HepG2 (cell line): Measurements from ENCODE around the gene SLC1A3. TPM values are rescaled to one million over a fixed set of nuclear protein-coding genes. Genes with fewer than 3 reads are reported as not detected.

Source experiments
- ATAC-seq: fragments of 200-7000 bp; cut with Tn5 transposase; 3 replicates; pipeline ENCODE4 v1.9.1; 2020; ENCODE audit warnings: mild to moderate bottlenecking, moderate library complexity
- BruUV-seq: library from RNA; stranded (reverse); fragments of 400-500 nt; replicated peaks from 2 replicates; lab custom pipeline; 2021; lab: Mats Ljungman, UMichigan
- CTCF ChIA-PET: fragments of 300-600 bp; formaldehyde crosslinking; extraction: SDS; loops from one replicate; lab custom pipeline; 2021; ENCODE audit warnings: low total read pairs, inconsistent platforms, low intra/inter-chr PET ratio; lab: Yijun Ruan, JAX
- POLR2A ChIA-PET: fragments of 350-600 bp; sonication (Branson Sonifier 250); formaldehyde crosslinking; loops from one replicate; lab custom pipeline; 2020; ENCODE audit warnings: antibody characterized with exemption, inconsistent platforms; lab: Yijun Ruan, JAX
- DNase-seq: peaks from one replicate; pipeline ENCODE4 v3.0.0-alpha.2; 2015; ENCODE audit warnings: low spot score
- FAIRE-seq: peaks from 3 replicates; lab custom pipeline; 2011; peaks lifted over from hg19 to GRCh38; lab: Jason Lieb, UNC
- H2AFZ ChIP-seq: one replicate; pipeline ENCODE4 v1.6.1; 2011; ENCODE audit warnings: low read length, inconsistent platforms
- H3K27ac ChIP-seq: fragments of 300-600 bp; 3 replicates; pipeline ENCODE4 v1.8.0; 2011; ENCODE audit warnings: mixed run types, mild to moderate bottlenecking, mixed read lengths, low read length, inconsistent platforms; ENCODE audit not compliant: insufficient read depth; ENCODE audit errors: extremely low read length
- H3K27me3 ChIP-seq, 2 experiments: fragments of 200-600 bp in 1 of 2; 2 replicates in 1 of 2; 3 replicates in 1 of 2; pipeline versions ENCODE4 v1.6.0 to v1.8.0; 2011; ENCODE audit warnings: low read length in 2 of 2, mild to moderate bottlenecking in 2 of 2, moderate library complexity in 2 of 2, inconsistent platforms in 1 of 2; ENCODE audit not compliant: insufficient read depth in 2 of 2, control insufficient read depth in 1 of 2
- H3K36me3 ChIP-seq, 2 experiments: fragments of 200-600 bp in 1 of 2; replicated peaks in 1 of 2; 2 replicates in 1 of 2; 3 replicates in 1 of 2; pipeline versions ENCODE4 v1.5.1 to v1.8.0; 2011; ENCODE audit warnings: low read length in 2 of 2, inconsistent platforms in 1 of 2; ENCODE audit not compliant: insufficient read depth in 2 of 2, control insufficient read depth in 1 of 2
- H3K4me1 ChIP-seq: 2 replicates; pipeline ENCODE4 v1.5.1; 2012; ENCODE audit warnings: low read length, inconsistent platforms; ENCODE audit not compliant: insufficient read depth
- H3K4me2 ChIP-seq: 2 replicates; pipeline ENCODE4 v1.6.0; 2011; ENCODE audit warnings: low read depth, low read length, inconsistent platforms
- H3K4me3 ChIP-seq, 3 experiments: fragments of 200-600 bp in 1 of 3; sonication (generic), shearing (Covaris generic) in 1 of 3; replicated peaks in 1 of 3; 2 replicates each; pipeline ENCODE4 v1.5.1; 2011 to 2016; ENCODE audit warnings: low read length in 3 of 3, inconsistent platforms in 2 of 3, low read depth in 2 of 3, mild to moderate bottlenecking in 2 of 3, control low read depth in 1 of 3, mixed read lengths in 1 of 3; ENCODE audit not compliant: insufficient read depth in 1 of 3
- H3K79me2 ChIP-seq: one replicate; pipeline ENCODE4 v1.6.1; 2011; ENCODE audit warnings: low read length, inconsistent platforms; ENCODE audit not compliant: insufficient read depth
- H3K9ac ChIP-seq: 2 replicates; pipeline ENCODE4 v1.6.0; 2011; ENCODE audit warnings: mild to moderate bottlenecking, low read depth, low read length, inconsistent platforms; ENCODE audit not compliant: insufficient read depth
- H3K9me3 ChIP-seq: 2 replicates; pipeline ENCODE4 v1.5.1; 2012; ENCODE audit warnings: mild to moderate bottlenecking, low read length
- H4K20me1 ChIP-seq: 2 replicates; pipeline ENCODE4 v1.6.0; 2011; ENCODE audit warnings: inconsistent platforms, mild to moderate bottlenecking, low read length, moderate library complexity; ENCODE audit not compliant: insufficient read depth
- ARID2 ChIP-seq: sonication (generic); formaldehyde crosslinking; IDR thresholded peaks from 2 replicates; pipeline ENCODE4 v1.8.1; 2022; ENCODE audit warnings: mild to moderate bottlenecking, missing genetic modification reagents, borderline replicate concordance
- FOXA3 ChIP-seq: IDR thresholded peaks from 2 replicates; pipeline ENCODE4 v1.6.1; 2016; ENCODE audit warnings: missing genetic modification reagents, missing compliant biosample characterization
- GATAD1 ChIP-seq: IDR thresholded peaks from 2 replicates; pipeline ENCODE4 v1.6.1; 2016; ENCODE audit warnings: missing genetic modification reagents, missing compliant biosample characterization
- ISL2 ChIP-seq: sonication (generic); formaldehyde crosslinking; IDR thresholded peaks from 2 replicates; pipeline ENCODE4 v1.5.0; 2020; ENCODE audit warnings: missing genetic modification reagents
- MTF1 ChIP-seq: sonication (generic); formaldehyde crosslinking; IDR thresholded peaks from 2 replicates; pipeline ENCODE4 v1.5.0; 2020; ENCODE audit warnings: missing genetic modification reagents
- SIX4 ChIP-seq: sonication (generic); formaldehyde crosslinking; IDR thresholded peaks from 2 replicates; pipeline ENCODE4 v1.4.0; 2020; ENCODE audit warnings: missing genetic modification reagents
- ZFAT ChIP-seq: sonication (generic); formaldehyde crosslinking; conservative IDR thresholded peaks from 2 replicates; pipeline ENCODE4 v1.8.1; 2023; ENCODE audit warnings: missing genetic modification reagents, inconsistent platforms
- ZFP37 ChIP-seq: sonication (generic); formaldehyde crosslinking; IDR thresholded peaks from 2 replicates; pipeline ENCODE4 v1.4.0; 2020; ENCODE audit warnings: missing genetic modification reagents, borderline replicate concordance
- ZNF225 ChIP-seq: sonication (generic); formaldehyde crosslinking; IDR thresholded peaks from 2 replicates; pipeline ENCODE4 v1.4.0; 2020; ENCODE audit warnings: mild to moderate bottlenecking, missing genetic modification reagents
- ZNF512B ChIP-seq: sonication (generic); formaldehyde crosslinking; IDR thresholded peaks from 2 replicates; pipeline ENCODE4 v1.5.1; 2020; ENCODE audit warnings: missing genetic modification reagents, mild to moderate bottlenecking, borderline replicate concordance
- ZSCAN31 ChIP-seq: sonication (generic); formaldehyde crosslinking; IDR thresholded peaks from 2 replicates; pipeline ENCODE4 v1.5.0; 2020; ENCODE audit warnings: low read depth, mild to moderate bottlenecking, missing genetic modification reagents
- WGBS: methylation state at CpG from one replicate; pipeline ENCODE4 v1.1.6; 2017; ENCODE audit warnings: low lambda C conversion rate; 5-methylcytosine and 5-hydroxymethylcytosine counted together
- in situ Hi-C: cut with HindIII; loops from 2 replicates; pipeline ENCODE4 v1.10.0; 2017; ENCODE audit warnings: low pct_unique_long_range_greater_than_20kb; ENCODE audit not compliant: extremely low pct_ligation_motif_present
- intact Hi-C: fragments of 100-400 bp; cut with micrococcal nuclease; formaldehyde crosslinking; loops from one replicate; pipeline ENCODE4 v1.10.0; 2022; ENCODE audit not compliant: unreplicated experiment
- polyA plus RNA-seq, 8 experiments: library from polyadenylated mRNA; depleted of rRNA in 3 of 8; stranded (reverse) in 7 of 8; unstranded in 1 of 8; fragments of >200 nt; fragmentation: Illumina TruSeq in 4 of 8; extraction: Trizol in 4 of 8; gene quantifications; 2 replicates each; pipeline versions ENCODE4 v1.2.1 to v1.2.3, GENCODE V29; 2011 to 2016; ENCODE audit warnings: low read depth in 4 of 8, missing spikeins in 1 of 8, mixed read lengths in 1 of 8; ENCODE audit not compliant: insufficient read depth in 1 of 8
- total RNA-seq, 5 experiments: library from RNA; depleted of rRNA; stranded (reverse); fragments of >200 nt; fragmentation: Illumina TruSeq; extraction: Trizol; gene quantifications; 2 replicates each; pipeline ENCODE4 v1.2.3, GENCODE V29; 2016; ENCODE audit warnings: low read depth in 1 of 5
- TF ChIP-seq, protein P1 (sequence below): sonication (generic); formaldehyde crosslinking; IDR thresholded peaks from 2 replicates; pipeline ENCODE4; 2020; ENCODE audit warnings: missing genetic modification reagents, mild to moderate bottlenecking, borderline replicate concordance
- TF ChIP-seq, protein P2 (sequence below): fragments of 450-650 bp; IDR thresholded peaks from 2 replicates; pipeline ENCODE4 v1.6.1; 2017

The SLC1A3 gene
- total and polyA plus RNA-seq, 2 of the 13 experiments (the other 11 are each of a cell fraction or from before 2014, with no cell fraction given): 0.09 TPM; not detected in 1

DNA sequence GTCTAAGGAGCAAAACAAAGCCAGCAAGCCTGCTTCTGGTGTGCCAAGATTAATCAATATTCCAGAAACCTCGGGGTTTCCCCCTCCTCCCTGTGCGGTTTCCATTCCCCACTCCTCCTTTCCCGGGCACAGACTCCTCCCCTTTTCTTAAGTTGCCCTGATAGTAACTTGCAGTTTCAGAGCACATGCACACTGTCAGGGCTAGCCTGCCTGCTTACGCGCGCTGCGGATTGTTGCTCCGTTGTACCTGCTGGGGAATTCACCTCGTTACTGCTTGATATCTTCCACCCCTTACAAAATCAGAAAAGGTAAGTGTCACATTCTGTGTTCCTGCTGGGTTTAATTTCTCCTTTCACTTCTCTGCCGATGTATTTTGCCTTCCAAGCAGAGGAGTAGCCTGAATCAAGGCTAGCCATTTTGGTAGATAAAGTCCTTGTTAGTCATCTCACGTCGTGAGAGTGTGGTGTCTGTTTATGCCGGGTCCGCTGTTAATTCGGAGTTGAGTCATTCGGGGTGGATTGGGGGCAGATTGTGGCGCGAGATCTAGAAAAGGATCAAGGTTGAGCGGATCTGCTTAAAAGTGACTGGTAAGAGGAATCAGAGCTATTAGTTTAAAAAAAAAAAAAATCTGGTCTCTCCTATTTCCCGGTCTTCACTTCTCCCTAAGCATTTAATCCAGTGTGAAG lies at the start of gene SLC1A3 (continued):
- TF ChIP-seq, protein P1, sequence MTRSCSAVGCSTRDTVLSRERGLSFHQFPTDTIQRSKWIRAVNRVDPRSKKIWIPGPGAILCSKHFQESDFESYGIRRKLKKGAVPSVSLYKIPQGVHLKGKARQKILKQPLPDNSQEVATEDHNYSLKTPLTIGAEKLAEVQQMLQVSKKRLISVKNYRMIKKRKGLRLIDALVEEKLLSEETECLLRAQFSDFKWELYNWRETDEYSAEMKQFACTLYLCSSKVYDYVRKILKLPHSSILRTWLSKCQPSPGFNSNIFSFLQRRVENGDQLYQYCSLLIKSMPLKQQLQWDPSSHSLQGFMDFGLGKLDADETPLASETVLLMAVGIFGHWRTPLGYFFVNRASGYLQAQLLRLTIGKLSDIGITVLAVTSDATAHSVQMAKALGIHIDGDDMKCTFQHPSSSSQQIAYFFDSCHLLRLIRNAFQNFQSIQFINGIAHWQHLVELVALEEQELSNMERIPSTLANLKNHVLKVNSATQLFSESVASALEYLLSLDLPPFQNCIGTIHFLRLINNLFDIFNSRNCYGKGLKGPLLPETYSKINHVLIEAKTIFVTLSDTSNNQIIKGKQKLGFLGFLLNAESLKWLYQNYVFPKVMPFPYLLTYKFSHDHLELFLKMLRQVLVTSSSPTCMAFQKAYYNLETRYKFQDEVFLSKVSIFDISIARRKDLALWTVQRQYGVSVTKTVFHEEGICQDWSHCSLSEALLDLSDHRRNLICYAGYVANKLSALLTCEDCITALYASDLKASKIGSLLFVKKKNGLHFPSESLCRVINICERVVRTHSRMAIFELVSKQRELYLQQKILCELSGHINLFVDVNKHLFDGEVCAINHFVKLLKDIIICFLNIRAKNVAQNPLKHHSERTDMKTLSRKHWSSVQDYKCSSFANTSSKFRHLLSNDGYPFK (CRISPR knock-in tag): no peak
- TF ChIP-seq ZNF225 (CRISPR knock-in tag) (no peak), ZFP37 (CRISPR knock-in tag) (no peak), ZFAT (CRISPR knock-in tag) (no peak)

DNA sequence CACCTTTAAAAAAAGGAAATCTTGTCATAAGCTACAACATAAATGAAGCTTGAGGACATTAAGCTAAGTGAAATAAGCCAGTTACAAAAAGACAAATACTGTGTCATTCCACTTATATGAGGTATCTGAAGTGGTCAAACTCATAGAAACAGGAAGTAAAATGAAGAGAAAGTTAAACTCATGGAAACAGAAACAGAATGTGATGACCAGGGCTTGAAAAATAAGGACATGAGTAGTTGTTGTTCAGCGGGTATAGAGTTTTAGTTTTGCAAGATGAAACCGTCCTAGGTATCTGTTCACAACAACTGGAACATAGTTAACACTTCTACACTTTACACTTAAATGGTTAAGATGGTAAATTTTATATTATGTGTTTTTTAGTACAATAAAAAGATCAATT lies 47.8 kb upstream of the SLC1A3 start:
- H4K20me1 ChIP-seq: no peaks in the 10 kb centered on the region
- H3K4me3 ChIP-seq: no peak overlapping the region
- H3K36me3 ChIP-seq: no peaks in the 10 kb centered on the region
- DNase-seq (no peak), ATAC-seq (no peak), FAIRE-seq (no peak)
- no TSS peak for BruUV-seq
- 32% methylated on average over 2 of the region's 2 CpGs for WGBS
- peaks cover 0 to 3% of the 10 kb centered on the region in 2 experiments; a peak in 2 of 5 replicates for H3K27me3 ChIP-seq
- POLR2A ChIA-PET: no interaction called here
- H3K79me2 ChIP-seq: no peaks in the 10 kb centered on the region
- no peak overlapping the region for H3K27ac ChIP-seq
- in situ Hi-C loops: no loop called here
- no peak overlapping the region for H2AFZ ChIP-seq
- no peak overlapping the region for H3K9ac ChIP-seq
- CTCF ChIA-PET: no interaction called here
- H3K4me1 ChIP-seq: no peaks in the 10 kb centered on the region
- intact Hi-C loops: no loop called here
- no peaks in the 10 kb centered on the region for H3K9me3 ChIP-seq
- no peak overlapping the region for H3K4me2 ChIP-seq
- TF ChIP-seq FOXA3 (no peak), ZNF512B (CRISPR knock-in tag) (no peak), ARID2 (no peak), SIX4 (no peak), ISL2 (CRISPR knock-in tag) (no peak), GATAD1 (CRISPR knock-in tag) (no peak), ZSCAN31 (CRISPR knock-in tag) (no peak), MTF1 (CRISPR knock-in tag) (no peak)
- TF ChIP-seq, protein P2, sequence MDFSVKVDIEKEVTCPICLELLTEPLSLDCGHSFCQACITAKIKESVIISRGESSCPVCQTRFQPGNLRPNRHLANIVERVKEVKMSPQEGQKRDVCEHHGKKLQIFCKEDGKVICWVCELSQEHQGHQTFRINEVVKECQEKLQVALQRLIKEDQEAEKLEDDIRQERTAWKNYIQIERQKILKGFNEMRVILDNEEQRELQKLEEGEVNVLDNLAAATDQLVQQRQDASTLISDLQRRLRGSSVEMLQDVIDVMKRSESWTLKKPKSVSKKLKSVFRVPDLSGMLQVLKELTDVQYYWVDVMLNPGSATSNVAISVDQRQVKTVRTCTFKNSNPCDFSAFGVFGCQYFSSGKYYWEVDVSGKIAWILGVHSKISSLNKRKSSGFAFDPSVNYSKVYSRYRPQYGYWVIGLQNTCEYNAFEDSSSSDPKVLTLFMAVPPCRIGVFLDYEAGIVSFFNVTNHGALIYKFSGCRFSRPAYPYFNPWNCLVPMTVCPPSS: no peak
